ENCODE measurements around the gene IGF1.

- TF ChIP-seq EZH2phosphoT487 (IDR thresholded peaks at IDR 0.05; ENCODE audit: low read length) (no peak), CTCF (IDR thresholded peaks at IDR 0.05; ENCODE audit: low read length) (no peak), EZH2 (optimal IDR thresholded peaks at IDR 0.05; ENCODE audit: low read depth, low read length) (no peak)
These were observed 72.4 kb downstream of the IGF1 start for GRCh38 chr12:102407776-102408486.

Data from MM.1S (cell line).